ENCODE measurements around the gene RAB7B. TPM values are rescaled to one million over a fixed set of nuclear protein-coding genes. Genes with fewer than 3 reads are reported as not detected.
"Not testable (repeated sequence)": the region's sequence is repeated elsewhere in the genome, so short reads cannot be mapped to it uniquely, and the experiment has no call there.

The RAB7B gene, protein sequence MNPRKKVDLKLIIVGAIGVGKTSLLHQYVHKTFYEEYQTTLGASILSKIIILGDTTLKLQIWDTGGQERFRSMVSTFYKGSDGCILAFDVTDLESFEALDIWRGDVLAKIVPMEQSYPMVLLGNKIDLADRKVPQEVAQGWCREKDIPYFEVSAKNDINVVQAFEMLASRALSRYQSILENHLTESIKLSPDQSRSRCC
- polyA plus RNA-seq (ENCODE audit: insufficient read length), result 12.2 TPM

DNA sequence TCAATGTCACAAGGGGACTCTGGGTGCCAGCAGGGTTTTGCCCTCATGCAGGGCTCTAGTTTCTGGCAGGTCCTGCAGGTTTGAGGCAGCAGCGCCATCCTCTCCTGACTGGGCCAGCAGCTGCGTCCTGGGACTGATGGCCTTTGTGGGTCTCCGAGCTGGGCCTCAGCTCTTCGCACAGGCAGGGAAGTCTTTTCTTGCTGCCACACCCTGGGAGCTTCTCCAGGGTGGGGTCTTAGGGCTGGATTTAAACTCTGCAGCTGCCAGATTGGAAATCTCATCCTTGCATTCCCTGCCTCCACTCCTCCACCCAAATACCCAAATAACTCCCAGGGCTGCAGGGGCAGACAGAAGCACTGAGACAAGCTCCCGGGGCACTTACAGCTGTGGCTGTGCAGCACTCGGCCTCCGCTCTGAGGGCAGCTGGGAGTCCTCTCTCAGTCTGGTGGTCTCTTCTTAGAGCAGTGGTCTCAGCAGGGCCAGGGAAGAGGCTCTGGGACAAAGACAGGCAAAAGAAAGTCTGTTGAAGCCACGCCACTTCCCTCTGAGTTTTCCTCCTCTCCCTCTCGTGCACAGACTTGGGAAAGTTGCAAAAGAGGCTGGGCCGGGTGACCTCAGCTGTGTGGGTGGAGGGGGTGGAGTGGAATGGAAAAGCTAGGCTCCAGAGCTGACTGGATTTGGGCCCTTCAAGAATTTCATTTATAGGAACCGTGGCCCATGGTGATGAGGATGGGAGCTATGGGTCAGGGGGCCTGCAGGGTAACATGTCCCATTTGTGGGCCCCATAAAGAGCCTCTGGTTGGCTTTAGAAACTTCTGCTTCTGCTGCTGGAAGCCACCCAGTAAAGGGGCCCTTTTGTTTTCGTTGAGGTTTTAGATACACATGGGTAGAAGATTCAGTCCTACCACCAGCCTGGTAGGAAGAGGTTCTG, at the start of gene RAB7B:
RAB7B (minus strand) TSS at position 525 of the 931 bp plus-strand sequence. CDS start 9,260 bp downstream, outside the sequence.
- DNase-seq, result peak; percentile 80

DNA sequence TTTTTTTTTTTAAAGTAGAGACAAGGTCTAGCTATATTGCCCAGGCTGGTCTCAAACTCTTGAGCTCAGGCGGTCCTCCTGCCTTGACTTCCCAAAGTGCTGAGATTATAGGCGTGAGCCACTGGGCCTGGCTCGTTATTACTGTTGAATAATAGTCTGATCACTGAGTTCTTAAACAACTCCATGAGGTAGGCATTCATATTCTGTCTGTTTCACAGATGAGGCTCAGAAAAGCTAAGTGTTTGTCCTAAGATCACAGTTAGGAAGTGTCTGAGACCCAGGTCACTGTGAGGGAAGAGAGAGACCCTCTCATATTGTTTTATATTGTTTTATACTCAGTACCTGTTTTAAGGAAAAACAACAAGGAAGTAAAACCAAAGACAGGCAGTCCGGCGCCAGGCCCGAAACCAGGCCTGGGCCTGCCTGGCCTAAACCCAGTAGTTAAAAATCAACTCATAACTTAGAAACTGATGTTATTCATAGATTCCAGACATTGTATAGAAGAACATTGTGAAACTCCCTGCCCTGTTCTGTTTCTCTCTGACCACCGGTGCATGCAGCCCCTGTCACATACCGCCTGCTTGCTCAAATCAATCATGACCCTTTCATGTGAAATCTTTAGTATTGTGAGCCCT, 49.2 kb upstream of the RAB7B start:
- DNase-seq, result not testable (repeated sequence)

DNA sequence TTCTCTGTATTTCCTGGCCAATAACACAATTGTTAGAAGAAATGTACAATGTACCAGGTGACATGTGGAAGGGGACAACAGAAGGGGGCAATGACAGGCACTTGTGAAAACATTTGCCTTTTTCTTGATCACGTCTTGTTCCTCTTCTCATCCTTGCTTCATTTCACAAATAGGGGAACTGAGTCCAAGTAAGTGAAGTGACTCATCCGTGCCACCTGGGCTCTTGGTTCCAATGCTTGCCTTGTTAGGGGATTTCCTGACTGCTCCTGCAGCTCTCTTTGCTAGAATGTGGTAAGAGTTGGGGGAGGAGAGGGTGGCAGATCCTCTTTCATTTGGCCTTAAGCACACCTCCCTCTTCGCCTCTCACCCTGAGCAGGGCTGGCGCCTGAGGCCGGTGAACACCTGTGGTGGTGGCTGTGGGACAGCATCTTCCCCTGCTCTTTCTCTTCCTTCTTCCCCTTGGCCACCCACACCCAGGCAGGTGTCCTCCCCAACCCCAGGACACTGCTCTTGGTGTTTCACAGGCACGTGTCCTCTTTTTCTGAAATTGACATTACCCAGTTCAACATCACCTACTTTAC, 47.5 kb upstream of the RAB7B start:
- no peak for DNase-seq

DNA sequence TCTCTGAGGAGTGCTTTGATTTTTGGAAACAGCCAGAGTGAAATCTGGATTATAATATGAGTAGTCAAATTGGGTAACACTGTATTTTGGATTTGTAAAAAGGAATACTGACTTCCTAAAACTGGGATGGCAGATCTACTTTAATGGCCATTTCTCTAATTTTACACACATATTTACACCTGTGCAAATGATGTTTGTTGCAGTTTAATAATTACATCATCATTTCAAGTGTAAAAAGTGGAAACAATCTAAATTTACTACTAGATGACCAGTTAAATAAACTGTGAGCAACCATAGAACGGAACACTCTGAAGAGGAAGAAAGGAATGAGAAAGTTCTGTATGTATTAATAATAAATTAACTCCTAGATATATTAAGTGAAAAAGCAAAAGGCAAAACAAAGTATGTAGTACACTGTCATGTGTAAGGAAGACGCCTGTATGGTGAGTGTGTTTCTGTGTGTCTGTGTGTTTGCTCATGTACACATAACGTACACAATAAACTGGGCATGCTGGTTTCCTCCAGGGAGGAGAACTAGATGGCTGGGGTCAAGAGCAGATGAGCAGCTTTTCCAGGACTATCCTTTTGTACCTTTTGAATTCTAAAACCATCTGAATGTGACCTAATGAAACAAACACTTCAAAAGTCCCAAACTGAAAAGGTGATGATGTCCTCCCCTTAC, 46.9 kb upstream of the RAB7B start:
- no peak for DNase-seq

DNA sequence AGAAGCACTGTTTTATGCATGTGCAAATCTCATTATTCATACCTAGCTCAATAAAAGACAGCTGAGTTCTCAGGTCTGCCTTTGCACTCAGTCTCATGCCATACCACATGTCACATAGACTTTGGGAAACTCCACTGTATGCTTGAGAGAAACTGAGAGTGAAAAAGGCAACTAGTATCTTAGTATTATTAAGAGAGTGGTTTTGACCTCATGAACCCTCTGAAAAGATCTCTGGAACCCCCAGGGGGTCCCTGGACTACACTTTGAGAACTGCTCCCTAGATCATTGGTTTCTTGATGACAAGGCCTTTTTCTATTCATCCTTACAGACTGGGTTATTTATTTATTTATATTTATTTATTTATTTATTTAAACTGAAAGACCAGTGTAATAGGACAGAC, 46.1 kb upstream of the RAB7B start:
- no peak for DNase-seq

- DNase-seq, result no peak
Observed at GRCh38 chr1:206048582-206048981, 45.4 kb upstream of the RAB7B start.

GRCh38 chr1:206047271-206047670, 44.1 kb upstream of the RAB7B start:
- no peak for DNase-seq

DNA sequence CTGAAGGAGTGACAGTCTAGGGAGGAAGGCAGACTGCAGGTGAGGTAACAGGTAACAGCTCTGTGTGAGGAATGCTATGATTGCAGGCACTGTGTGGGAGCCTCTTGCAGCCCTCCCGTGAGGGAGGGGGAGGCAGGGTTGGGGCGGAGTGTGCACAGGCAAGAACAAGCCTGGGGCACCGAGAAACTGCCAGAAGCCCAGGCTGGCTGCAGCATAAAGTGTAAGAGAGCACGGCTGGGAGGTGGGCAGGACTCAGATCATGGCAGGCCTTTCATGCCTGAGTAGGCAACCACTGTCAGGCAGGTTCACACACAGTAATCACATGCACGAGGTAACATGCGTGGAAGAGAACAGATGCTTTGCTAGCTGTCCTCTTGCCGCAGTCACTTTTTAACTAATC, 38.4 kb upstream of the RAB7B start:
- DNase-seq, result no peak

GRCh38 chr1:206040328-206040727, 37.1 kb upstream of the RAB7B start:
- DNase-seq, result no peak

- DNase-seq, result no peak
Observed at GRCh38 chr1:206039046-206039973, 36.1 kb upstream of the RAB7B start.

- DNase-seq, result no peak
Observed at GRCh38 chr1:206037581-206037980, 34.4 kb upstream of the RAB7B start.

- DNase-seq, result no peak
Observed at GRCh38 chr1:206036663-206037455, 33.7 kb upstream of the RAB7B start.

DNA sequence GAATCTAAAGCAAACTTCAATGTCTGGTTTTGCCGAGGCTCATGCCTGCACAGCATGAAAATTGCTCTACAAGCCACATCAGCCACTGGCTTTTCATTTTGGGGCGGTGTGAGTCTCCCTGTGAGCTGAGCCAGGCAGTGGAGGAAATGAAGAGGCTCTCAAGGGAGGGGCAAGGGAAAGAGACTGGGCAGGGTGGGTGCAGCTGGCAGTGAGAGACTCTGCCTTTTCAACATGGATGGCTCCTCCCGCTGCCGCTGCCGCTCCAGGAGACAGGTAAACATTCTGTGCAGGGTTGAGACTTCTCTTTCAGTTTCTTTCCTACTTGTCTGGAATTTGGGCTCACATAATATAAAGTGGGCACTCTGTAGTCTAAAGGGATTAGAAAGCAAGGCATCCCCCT, 31.8 kb upstream of the RAB7B start:
- no peak for DNase-seq

GRCh38 chr1:206032380-206033140, 29.4 kb upstream of the RAB7B start:
- no peak for DNase-seq

DNA sequence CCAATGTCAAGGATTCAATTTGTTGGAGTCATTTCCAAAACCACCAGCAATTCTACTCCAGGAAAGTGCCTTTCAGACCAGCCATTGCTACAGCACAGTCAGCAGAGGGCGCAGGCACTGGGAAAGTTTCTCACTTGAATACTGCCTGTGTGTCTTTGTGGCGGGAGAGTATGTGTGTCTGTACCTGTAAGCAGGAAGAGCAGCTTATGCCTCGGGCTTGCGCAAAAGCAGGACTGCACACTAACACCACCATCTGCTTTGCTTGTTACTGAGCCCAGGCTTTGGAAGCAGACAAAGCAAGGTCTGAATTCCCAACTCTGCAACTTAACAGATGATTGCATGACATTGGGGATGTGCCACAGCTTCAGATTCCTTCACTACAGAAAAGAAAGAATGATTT, 27.5 kb upstream of the RAB7B start:
- peak; percentile 73 for DNase-seq

DNA sequence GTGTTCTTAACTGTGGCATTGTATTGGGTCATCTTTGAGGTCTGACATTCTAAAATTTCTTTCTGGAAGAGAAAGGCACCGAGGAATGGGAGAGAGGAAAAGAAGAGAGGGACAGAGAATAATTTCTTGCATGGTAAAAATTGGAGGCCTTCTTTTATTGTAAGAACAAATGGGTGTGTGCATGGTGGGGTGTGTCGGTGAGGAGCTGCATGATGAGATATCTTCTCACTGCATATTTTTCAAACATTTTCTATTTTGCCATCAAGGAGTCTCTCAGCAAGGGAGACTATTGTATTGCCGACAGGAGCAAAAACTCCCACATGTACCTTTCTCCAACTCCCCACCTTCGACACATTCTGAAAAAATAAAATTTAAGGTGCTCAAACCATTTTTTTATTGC, 27.0 kb upstream of the RAB7B start:
- DNase-seq, result no peak

GRCh38 chr1:206029484-206029883, 26.3 kb upstream of the RAB7B start:
- DNase-seq, result peak; percentile 57

GRCh38 chr1:206025283-206025820, 22.2 kb upstream of the RAB7B start:
- DNase-seq, result no peak

DNA sequence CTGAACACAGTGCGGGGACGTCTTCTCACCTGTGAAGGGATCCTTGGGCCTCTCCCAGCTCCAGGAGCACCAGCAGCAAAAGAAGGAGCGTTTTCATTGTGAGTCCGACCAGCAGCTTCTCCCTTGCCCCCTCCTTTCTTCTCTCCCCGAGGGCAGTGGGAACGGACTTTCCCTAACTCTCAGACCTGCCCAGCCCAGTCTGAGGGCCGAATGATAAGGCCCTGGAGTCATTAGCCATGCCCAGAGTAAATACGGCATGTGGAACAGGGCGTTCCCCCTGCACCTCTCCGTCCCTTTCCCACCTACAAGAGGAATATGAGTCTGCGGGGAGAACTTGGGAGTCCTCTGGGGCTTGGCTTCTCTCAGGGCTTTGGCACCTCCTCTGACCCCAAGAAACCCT, 20.5 kb upstream of the RAB7B start, which contains the start of gene CTSE:
CTSE (minus strand) TSS at position 201 of the 400 bp plus-strand sequence; CDS start at position 97, 104 bp downstream.
- DNase-seq, result no peak

Measured in hindlimb muscle (tissue), 1 donor.